Nephron (organoid): Measurements from ENCODE around the gene STIP1.

Experiments
- H3K27ac Mint-ChIP-seq, 3 experiments: 2 replicates each; pipeline ENCODE4 v1.8.0; 2020; ENCODE audit warnings: mixed read lengths in 3 of 3, mild to moderate bottlenecking in 2 of 3, moderate library complexity in 1 of 3
- H3K27me3 Mint-ChIP-seq: 2 replicates; pipeline ENCODE4 v1.8.0; 2021; ENCODE audit warnings: low read depth, mild to moderate bottlenecking, moderate library complexity, mixed read lengths
- H3K36me3 Mint-ChIP-seq: 2 replicates; pipeline ENCODE4 v1.8.0; 2020; ENCODE audit warnings: low read depth, mixed read lengths
- H3K4me1 Mint-ChIP-seq: 2 replicates; pipeline ENCODE4 v1.8.0; 2020; ENCODE audit warnings: mixed read lengths
- H3K4me3 Mint-ChIP-seq, 3 experiments: 2 replicates each; pipeline ENCODE4 v1.8.0; 2020; ENCODE audit warnings: mild to moderate bottlenecking in 3 of 3, mixed read lengths in 3 of 3, moderate library complexity in 2 of 3
- H3K9me3 Mint-ChIP-seq: 2 replicates; pipeline ENCODE4 v1.8.0; 2020; ENCODE audit warnings: mixed read lengths
- CTCF ChIP-seq, 3 experiments: fragments of 200-600 bp; sonication (generic); IDR thresholded peaks; one replicate each; pipeline ENCODE4 v1.5.0; 2021; ENCODE audit warnings: antibody characterized with exemption in 3 of 3; ENCODE audit not compliant: unreplicated experiment in 3 of 3

STIP1 gene

GRCh38 chr11:64252003-64252872 lies 66.3 kb downstream of the STIP1 start:
- no peaks in the 10 kb centered on the region for H3K9me3 Mint-ChIP-seq
- peak overlapping the region in 1 of 3 experiments; percentile 66 for H3K27ac Mint-ChIP-seq
- H3K4me3 Mint-ChIP-seq: peak overlapping the region; percentile 89 to 91 (median 89)

DNA sequence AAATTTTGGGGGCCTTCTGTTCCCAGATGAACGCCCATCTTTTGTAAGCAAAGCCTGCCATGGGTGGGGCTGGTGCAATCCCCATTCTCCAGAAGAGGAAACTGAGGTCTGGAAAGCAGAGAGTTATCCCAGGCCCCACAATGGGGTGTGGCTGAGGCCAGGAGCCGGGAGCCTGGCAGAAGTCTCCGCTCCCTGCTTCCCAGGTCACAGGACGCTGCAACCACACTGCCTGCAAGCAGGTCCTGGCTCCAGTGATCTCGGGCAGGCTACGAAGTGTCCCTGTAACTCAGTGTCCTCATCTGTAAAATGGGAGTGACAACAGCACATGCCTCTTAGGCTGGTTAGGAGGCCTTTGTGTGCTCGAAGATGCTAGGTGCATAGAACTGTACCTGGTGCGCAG lies 67.1 kb downstream of the STIP1 start:
- Mint-ChIP-seq H3K27me3 (no peaks in the 10 kb centered on the region), H3K27ac (no peak overlapping the region), H3K4me1 (peaks cover 15% of the 10 kb centered on the region), H3K4me3 (peak overlapping the region; percentile 46 to 79 (median 76)), H3K9me3 (no peaks in the 10 kb centered on the region), H3K36me3 (peaks cover 10% of the 10 kb centered on the region)
- no peak for TF ChIP-seq CTCF (IDR thresholded peaks at IDR 0.05; ENCODE audit: unreplicated experiment in 3 of 3)

More at GRCh38 chr11:64252003-64252872, 66.3 kb downstream of the STIP1 start:
- peak in 1 of 3 experiments; percentile 17 for TF ChIP-seq CTCF (IDR thresholded peaks at IDR 0.05; ENCODE audit: unreplicated experiment in 3 of 3)
- peaks cover 3% of the 10 kb centered on the region for H3K36me3 Mint-ChIP-seq
- peaks cover 19% of the 10 kb centered on the region for H3K4me1 Mint-ChIP-seq
- H3K27me3 Mint-ChIP-seq: no peaks in the 10 kb centered on the region

DNA sequence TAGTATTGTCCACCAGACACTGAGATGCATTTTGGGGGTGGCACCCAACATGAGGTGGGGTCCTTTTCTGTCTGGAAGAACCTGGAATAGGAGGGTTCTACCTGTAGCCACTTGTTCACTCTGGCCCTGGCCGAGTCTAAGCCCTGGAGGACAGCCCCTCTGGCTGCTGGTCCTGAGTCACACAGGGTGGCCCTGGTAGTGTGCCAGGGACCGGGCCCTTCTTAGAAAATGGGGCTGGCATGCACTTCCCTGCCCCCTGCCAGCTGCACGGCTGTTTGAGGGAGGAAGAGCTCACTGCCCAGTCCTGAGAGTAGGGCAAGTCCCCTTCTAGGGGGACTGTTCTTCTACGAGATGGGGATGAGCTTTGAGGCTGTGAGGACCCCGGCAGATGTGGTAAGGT lies 67.5 kb downstream of the STIP1 start:
- H3K27ac Mint-ChIP-seq: no peak overlapping the region

More for the DNA sequence above, 67.5 kb downstream of the STIP1 start:
- peak overlapping the region; percentile 41 to 79 (median 76) for H3K4me3 Mint-ChIP-seq
- H3K4me1 Mint-ChIP-seq: peaks cover 13% of the 10 kb centered on the region
- H3K9me3 Mint-ChIP-seq: no peaks in the 10 kb centered on the region
- H3K27me3 Mint-ChIP-seq: no peaks in the 10 kb centered on the region
- TF ChIP-seq CTCF (IDR thresholded peaks at IDR 0.05; ENCODE audit: unreplicated experiment in 3 of 3): no peak
- H3K36me3 Mint-ChIP-seq: peaks cover 12% of the 10 kb centered on the region
